BLaER1 (cell line): ENCODE results near the gene PPARA.
"Not testable (repeated sequence)": the region's sequence is repeated elsewhere in the genome, so short reads cannot be mapped to it uniquely, and the experiment has no call there.

ENCODE experiments used
- H3K27ac ChIP-seq: shearing (Covaris generic); formaldehyde crosslinking; 2 replicates; pipeline ENCODE4 v1.8.1; 2022
- H3K27me3 ChIP-seq: shearing (Covaris generic); formaldehyde crosslinking; 2 replicates; pipeline ENCODE4 v1.8.1; 2022
- H3K36me3 ChIP-seq: shearing (Covaris generic); formaldehyde crosslinking; 2 replicates; pipeline ENCODE4 v1.8.1; 2022
- H3K4me1 ChIP-seq: shearing (Covaris generic); formaldehyde crosslinking; 2 replicates; pipeline ENCODE4 v1.8.1; 2022
- H3K4me2 ChIP-seq: shearing (Covaris generic); formaldehyde crosslinking; 2 replicates; pipeline ENCODE4 v1.8.1; 2022
- H3K4me3 ChIP-seq: shearing (Covaris generic); formaldehyde crosslinking; 2 replicates; pipeline ENCODE4 v1.8.1; 2022
- H3K9ac ChIP-seq: shearing (Covaris generic); formaldehyde crosslinking; 2 replicates; pipeline ENCODE4 v1.8.1; 2022
- H3K9me3 ChIP-seq: shearing (Covaris generic); formaldehyde crosslinking; 2 replicates; pipeline ENCODE4 v1.8.1; 2022
- H4K20me1 ChIP-seq: shearing (Covaris generic); formaldehyde crosslinking; 2 replicates; pipeline ENCODE4 v1.8.1; 2022
- Cebpa-rat ChIP-seq: shearing (Covaris generic); IDR thresholded peaks from 2 replicates; pipeline ENCODE4 v1.8.1; 2022

PPARA gene

DNA sequence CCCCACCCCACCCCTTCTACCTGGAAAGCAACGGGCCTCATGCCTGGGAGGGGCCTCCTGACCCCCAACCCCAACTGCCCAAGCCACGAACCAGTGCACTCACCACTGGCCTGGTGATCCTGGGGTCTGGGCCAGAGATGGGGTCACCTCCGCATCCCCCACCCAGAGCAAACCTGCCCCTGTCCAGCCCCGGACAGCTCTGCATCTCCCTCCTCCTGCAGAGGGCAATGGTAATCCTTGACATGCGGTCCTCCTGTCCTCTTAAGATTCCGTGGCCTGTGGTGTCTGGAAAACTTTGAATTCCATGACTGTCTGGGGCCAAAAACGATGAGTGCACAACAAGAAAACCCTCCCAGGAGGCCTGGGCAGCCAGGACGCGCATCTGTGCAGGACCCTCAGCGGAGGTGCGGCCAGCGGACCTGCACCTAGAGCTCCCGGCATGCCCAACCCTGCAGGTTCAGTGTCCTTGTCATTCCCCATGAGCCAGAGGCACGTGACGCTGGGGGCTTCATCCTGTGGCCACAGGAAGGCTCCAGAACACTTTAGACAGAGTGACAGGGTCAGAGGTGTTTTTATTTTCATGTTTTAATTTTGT lies 16.1 kb upstream of the PPARA start:
- Histone ChIP-seq H3K9me3 (no peaks in the 10 kb centered on the region), H3K27ac (no peak overlapping the region), H3K4me2 (no peak overlapping the region), H4K20me1 (no peaks in the 10 kb centered on the region), H3K4me3 (no peak overlapping the region), H3K9ac (no peak overlapping the region), H3K27me3 (no peaks in the 10 kb centered on the region), H3K36me3 (no peaks in the 10 kb centered on the region), H3K4me1 (peaks cover 44% of the 10 kb centered on the region)
- no peak for TF ChIP-seq Cebpa-rat

- H3K27ac ChIP-seq: no peak overlapping the region
- TF ChIP-seq Cebpa-rat: no peak
- no peaks in the 10 kb centered on the region for H3K27me3 ChIP-seq
- no peaks in the 10 kb centered on the region for H3K36me3 ChIP-seq
- no peak overlapping the region for H3K4me2 ChIP-seq
- peaks cover 30% of the 10 kb centered on the region for H3K4me1 ChIP-seq
- H3K9ac ChIP-seq: no peak overlapping the region
- H4K20me1 ChIP-seq: no peaks in the 10 kb centered on the region
- H3K9me3 ChIP-seq: no peaks in the 10 kb centered on the region
- no peak overlapping the region for H3K4me3 ChIP-seq
Measured at GRCh38 chr22:46135611-46136485, 14.5 kb upstream of the PPARA start.

GRCh38 chr22:46136486-46137217 lies 13.7 kb upstream of the PPARA start:
- peak overlapping the region; percentile 49 for H3K4me2 ChIP-seq
- H3K36me3 ChIP-seq: no peaks in the 10 kb centered on the region
- H3K27ac ChIP-seq: 0 out of 2 replicates have a peak overlapping the region, but pooled peaks have one; percentile 38
- H3K9me3 ChIP-seq: no peaks in the 10 kb centered on the region
- H3K4me3 ChIP-seq: no peak overlapping the region
- H4K20me1 ChIP-seq: no peaks in the 10 kb centered on the region
- H3K4me1 ChIP-seq: peaks cover 31% of the 10 kb centered on the region
- 0 out of 2 replicates have a peak overlapping the region, but pooled peaks have one; percentile 29 for H3K9ac ChIP-seq
- H3K27me3 ChIP-seq: no peaks in the 10 kb centered on the region
- TF ChIP-seq Cebpa-rat: no peak

DNA sequence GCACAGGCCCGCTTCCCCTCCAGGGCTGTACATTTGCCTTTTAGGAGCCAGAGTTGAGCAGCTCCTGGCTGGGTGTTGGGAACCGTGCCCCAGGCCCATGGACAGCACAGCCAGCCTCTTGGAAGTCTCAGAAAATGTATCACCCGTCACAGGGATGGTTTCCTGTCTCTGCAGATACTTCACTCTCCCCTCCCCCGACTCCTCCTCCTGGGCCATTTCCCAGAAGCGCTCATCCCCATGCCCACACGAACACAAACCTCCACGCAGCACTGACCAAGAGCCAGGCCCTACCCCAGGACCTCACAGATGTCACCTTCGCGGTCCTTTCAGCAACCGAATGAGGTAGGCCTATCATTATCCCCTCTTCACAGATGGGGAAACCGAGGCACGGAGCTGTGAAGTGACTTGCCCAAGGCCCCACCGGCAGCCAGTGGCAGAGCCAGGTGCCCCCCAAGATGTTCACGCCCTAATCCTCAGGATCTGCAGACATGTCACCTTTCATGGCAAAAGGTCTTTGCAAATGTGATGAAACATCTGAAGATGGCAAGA lies 13.0 kb upstream of the PPARA start:
- H3K27me3 ChIP-seq: no peaks in the 10 kb centered on the region
- peak overlapping the region; percentile 49 for H3K4me2 ChIP-seq
- H3K9ac ChIP-seq: 0 out of 2 replicates have a peak overlapping the region, but pooled peaks have one; percentile 29
- no peaks in the 10 kb centered on the region for H3K9me3 ChIP-seq
- H3K27ac ChIP-seq: 0 out of 2 replicates have a peak overlapping the region, but pooled peaks have one; percentile 38
- peaks cover 31% of the 10 kb centered on the region for H3K4me1 ChIP-seq
- no peak for TF ChIP-seq Cebpa-rat
- no peak overlapping the region for H3K4me3 ChIP-seq
- no peaks in the 10 kb centered on the region for H3K36me3 ChIP-seq
- H4K20me1 ChIP-seq: no peaks in the 10 kb centered on the region

DNA sequence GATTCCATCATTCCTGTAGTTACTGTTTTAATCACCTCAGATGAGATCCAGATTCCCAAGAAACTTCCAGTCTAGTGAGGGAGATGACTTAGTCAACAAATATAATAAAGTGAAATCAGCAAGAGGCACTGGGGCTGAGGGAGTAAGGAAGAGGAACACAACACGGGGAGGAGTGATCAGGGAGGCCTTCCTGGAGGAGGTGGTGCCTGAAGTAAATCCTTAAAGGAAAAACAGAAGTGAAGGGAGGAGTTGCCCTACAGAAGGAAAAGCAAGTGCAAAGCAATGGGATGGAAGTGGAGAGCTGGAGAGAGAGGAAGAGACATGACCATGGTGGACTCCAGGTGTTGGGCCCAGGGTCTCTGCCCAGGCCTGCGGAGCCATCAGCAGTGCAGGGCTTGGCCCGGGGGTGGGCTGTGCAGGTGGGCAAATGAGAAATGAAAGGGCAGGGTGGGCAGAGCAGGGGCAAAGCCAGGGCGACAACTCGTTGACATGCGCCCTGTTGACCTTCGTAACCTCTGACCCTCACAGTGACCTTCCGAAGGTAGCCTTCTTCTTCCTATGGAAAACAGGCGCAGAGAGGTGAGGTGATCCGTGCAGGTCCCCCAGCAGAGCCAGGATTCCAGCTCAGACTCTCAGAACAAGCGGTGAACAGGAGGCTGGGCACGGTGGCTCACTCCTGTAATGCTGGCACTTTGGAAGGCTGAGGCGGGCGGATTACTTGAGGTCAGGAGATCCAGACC lies 12.1 kb upstream of the PPARA start:
- Histone ChIP-seq H4K20me1 (no peaks in the 10 kb centered on the region), H3K4me3 (no peak overlapping the region), H3K4me1 (peaks cover 31% of the 10 kb centered on the region), H3K36me3 (no peaks in the 10 kb centered on the region), H3K9me3 (no peaks in the 10 kb centered on the region), H3K4me2 (peak overlapping the region; percentile 36), H3K9ac (no peak overlapping the region), H3K27me3 (no peaks in the 10 kb centered on the region), H3K27ac (peak overlapping the region; percentile 22; the same call in 1 of the 2 replicates)
- no peak for TF ChIP-seq Cebpa-rat

DNA sequence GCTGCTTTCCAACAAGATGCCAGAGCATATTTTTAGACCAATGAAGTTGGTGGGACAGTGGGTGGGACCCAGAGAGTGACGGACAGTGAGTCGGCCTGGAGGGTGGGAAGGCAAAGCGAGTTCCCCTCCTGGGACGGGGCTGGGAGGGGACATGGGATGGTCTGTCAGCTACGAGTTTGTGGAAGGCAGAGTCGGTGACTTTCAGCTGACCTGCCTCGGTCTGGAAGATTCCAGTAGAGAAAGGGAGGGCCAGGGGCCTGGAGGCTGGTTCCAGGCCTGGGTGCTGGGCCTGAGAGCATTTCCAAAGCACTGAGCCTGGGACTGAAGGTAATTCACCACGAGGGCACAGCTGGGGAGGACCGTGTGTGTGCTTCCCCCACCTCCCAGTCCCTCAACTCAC lies 10.9 kb upstream of the PPARA start:
- not testable (repeated sequence) for H3K36me3 ChIP-seq, H3K9ac ChIP-seq, H3K27me3 ChIP-seq, H3K4me2 ChIP-seq, H3K4me3 ChIP-seq, H4K20me1 ChIP-seq, H3K9me3 ChIP-seq
- Histone ChIP-seq H3K4me1 (peaks cover 31% of the 10 kb centered on the region), H3K27ac (0 out of 2 replicates have a peak overlapping the region, but pooled peaks have one; percentile 51)

DNA sequence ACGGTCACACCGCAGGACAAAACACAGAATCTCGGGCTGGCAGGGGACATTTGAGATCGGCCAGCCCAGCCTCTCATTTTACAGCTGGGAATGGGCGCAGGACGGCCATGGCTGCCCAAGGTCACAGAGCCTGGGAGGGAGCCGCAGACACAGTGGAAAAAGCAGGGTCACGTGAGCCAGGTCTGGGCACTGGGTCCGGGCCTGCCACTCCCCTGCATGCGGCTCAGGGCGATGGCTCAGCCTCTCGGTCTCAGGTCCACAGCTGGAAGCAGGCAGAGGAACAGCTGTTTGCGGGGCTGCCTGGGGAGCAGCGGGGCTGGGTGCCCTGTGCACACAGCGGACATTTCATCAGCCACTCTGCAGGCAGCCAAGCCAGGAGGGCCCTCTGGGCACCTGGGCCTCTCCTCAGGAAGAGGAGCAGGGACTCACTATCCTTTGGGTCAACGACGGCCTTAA lies 10.4 kb upstream of the PPARA start:
- no peak for TF ChIP-seq Cebpa-rat

GRCh38 chr22:46140989-46141928 lies 9.1 kb upstream of the PPARA start:
- H3K4me3 ChIP-seq: no peak overlapping the region
- no peaks in the 10 kb centered on the region for H3K27me3 ChIP-seq
- H3K9ac ChIP-seq: no peak overlapping the region
- H3K36me3 ChIP-seq: no peaks in the 10 kb centered on the region
- TF ChIP-seq Cebpa-rat: no peak
- H4K20me1 ChIP-seq: no peaks in the 10 kb centered on the region
- no peak overlapping the region for H3K4me2 ChIP-seq
- no peaks in the 10 kb centered on the region for H3K9me3 ChIP-seq
- peaks cover 29% of the 10 kb centered on the region for H3K4me1 ChIP-seq
- H3K27ac ChIP-seq: no peak overlapping the region

More for the DNA sequence above, 10.4 kb upstream of the PPARA start:
- no peaks in the 10 kb centered on the region for H3K9me3 ChIP-seq
- peak overlapping the region; percentile 22; the same call in 1 of the 2 replicates for H3K27ac ChIP-seq
- H3K4me2 ChIP-seq: no peak overlapping the region
- H3K27me3 ChIP-seq: no peaks in the 10 kb centered on the region
- H4K20me1 ChIP-seq: no peaks in the 10 kb centered on the region
- H3K4me1 ChIP-seq: peaks cover 31% of the 10 kb centered on the region
- no peaks in the 10 kb centered on the region for H3K36me3 ChIP-seq
- no peak overlapping the region for H3K9ac ChIP-seq
- H3K4me3 ChIP-seq: no peak overlapping the region
